HCT116 (cell line): ENCODE results near the gene PLEKHA6. TPM values are rescaled to one million over a fixed set of nuclear protein-coding genes. Genes with fewer than 3 reads are reported as not detected.

Experiments
- ATAC-seq: fragments of 200-7000 bp; cut with Tn5 transposase; 2 replicates; pipeline ENCODE4 v1.9.1; 2020; ENCODE audit warnings: mild to moderate bottlenecking, moderate library complexity
- BruUV-seq: library from RNA; stranded (reverse); fragments of 400-500 nt; replicated peaks from 2 replicates; lab custom pipeline; 2021; lab: Mats Ljungman, UMichigan
- CTCF ChIA-PET: fragments of 300-600 bp; sonication (Branson Sonifier 250); formaldehyde crosslinking; loops from one replicate; lab custom pipeline; 2021; ENCODE audit warnings: antibody characterized with exemption; lab: Charles Lee
- POLR2A ChIA-PET: fragments of 300-600, 350-600 bp; sonication (Branson Sonifier 250); formaldehyde crosslinking; loops from one replicate; lab custom pipeline; 2021; ENCODE audit warnings: antibody characterized with exemption; lab: Charles Lee
- RAD21 ChIA-PET, 2 experiments: fragments of 300-600 bp; sonication (Branson Sonifier 250); formaldehyde crosslinking; loops; one replicate each; lab custom pipeline; 2023; ENCODE audit warnings: low total read pairs in 2 of 2; ENCODE audit not compliant: uncharacterized antibody in 2 of 2, unreplicated experiment in 2 of 2, low non-redundant PET in 1 of 2; lab: Charles Lee
- DNase-seq: peaks from one replicate; pipeline ENCODE4 v3.0.0-alpha.2; 2010; ENCODE audit warnings: low read depth, low spot score
- H2AFZ ChIP-seq: fragments of 200-600 bp; shearing (Covaris generic), sonication (generic); 2 replicates; pipeline ENCODE4 v1.6.1; 2017; ENCODE audit warnings: low read depth, mixed run types, mixed read lengths, antibody characterized with exemption, low read length; ENCODE audit not compliant: poor library complexity, severe bottlenecking
- H3K27ac ChIP-seq: 2 replicates; pipeline ENCODE4 v1.5.1; 2012; ENCODE audit warnings: low read depth, low read length
- H3K27me3 ChIP-seq: fragments of 200-600 bp; sonication (generic); 2 replicates; pipeline ENCODE4 v1.6.1; 2016; ENCODE audit warnings: mixed run types, low read length, mixed read lengths; ENCODE audit not compliant: insufficient read depth
- H3K36me3 ChIP-seq, 2 experiments: fragments of 200-500 bp in 1 of 2; fragments of 200-600 bp in 1 of 2; sonication (Bioruptor generic) in 1 of 2; sonication (generic) in 1 of 2; 2 replicates each; pipeline versions ENCODE4 v1.5.1 to v1.6.1; 2014 to 2016; ENCODE audit warnings: low read length in 2 of 2, inconsistent platforms in 1 of 2, mixed read lengths in 1 of 2, mixed run types in 1 of 2; ENCODE audit not compliant: insufficient read depth in 2 of 2, control insufficient read depth in 1 of 2
- H3K4me1 ChIP-seq, 2 experiments: fragments of 200-600 bp in 1 of 2; sonication (generic) in 1 of 2; 2 replicates each; pipeline versions ENCODE4 v1.5.1 to v1.6.1; 2012 to 2017; ENCODE audit warnings: low read length in 2 of 2, inconsistent platforms in 1 of 2, mild to moderate bottlenecking in 1 of 2, mixed read lengths in 1 of 2, mixed run types in 1 of 2, moderate library complexity in 1 of 2; ENCODE audit not compliant: insufficient read depth in 2 of 2, control insufficient read depth in 1 of 2
- H3K4me2 ChIP-seq: fragments of 200-600 bp; sonication (generic); 2 replicates; pipeline ENCODE4 v1.6.1; 2017; ENCODE audit warnings: mixed run types, low read length, mixed read lengths
- H3K4me3 ChIP-seq, 2 experiments: fragments of 200-600 bp in 1 of 2; sonication (generic) in 1 of 2; replicated peaks in 1 of 2; 2 replicates each; pipeline ENCODE4 v1.5.1; 2011 to 2016; ENCODE audit warnings: low read length in 2 of 2, control low read depth in 1 of 2, low read depth in 1 of 2, mild to moderate bottlenecking in 1 of 2, mixed read lengths in 1 of 2, mixed run types in 1 of 2
- H3K79me2 ChIP-seq: fragments of 200-600 bp; sonication (generic); 2 replicates; pipeline ENCODE4 v1.6.1; 2017; ENCODE audit warnings: mild to moderate bottlenecking, mixed run types, low read length, moderate library complexity, mixed read lengths; ENCODE audit not compliant: insufficient read depth
- H3K9ac ChIP-seq: fragments of 200-600 bp; sonication (generic); 2 replicates; pipeline ENCODE4 v1.6.1; 2016; ENCODE audit warnings: low read length, mixed read lengths
- H3K9me2 ChIP-seq: fragments of 200-600 bp; sonication (generic), shearing (Covaris generic); 2 replicates; pipeline ENCODE4 v1.6.1; 2017; ENCODE audit warnings: mixed run types, mild to moderate bottlenecking, moderate library complexity; ENCODE audit not compliant: insufficient read depth
- H3K9me3 ChIP-seq, 2 experiments: fragments of 200-500 bp in 1 of 2; fragments of 200-600 bp in 1 of 2; sonication (Bioruptor generic) in 1 of 2; sonication (generic) in 1 of 2; 2 replicates each; pipeline ENCODE4 v1.6.1; 2014 to 2017; ENCODE audit warnings: low read length in 2 of 2, mixed read lengths in 2 of 2, inconsistent platforms in 1 of 2, low read depth in 1 of 2, mild to moderate bottlenecking in 1 of 2, mixed run types in 1 of 2, moderate library complexity in 1 of 2; ENCODE audit not compliant: control insufficient read depth in 1 of 2, insufficient read depth in 1 of 2
- H4K20me1 ChIP-seq: fragments of 200-600 bp; sonication (generic), shearing (Covaris generic); 2 replicates; pipeline ENCODE4 v1.6.1; 2017; ENCODE audit warnings: mixed run types, mild to moderate bottlenecking, moderate library complexity; ENCODE audit not compliant: insufficient read depth
- CEBPB ChIP-seq: IDR thresholded peaks from 2 replicates; pipeline ENCODE4 v1.6.1; 2012; ENCODE audit warnings: low read depth
- EGR1 ChIP-seq: IDR thresholded peaks from 2 replicates; pipeline ENCODE4 v1.6.1; 2012; ENCODE audit warnings: low read depth
- MAX ChIP-seq: IDR thresholded peaks from 2 replicates; pipeline ENCODE4 v1.6.1; 2012
- ZNF274 ChIP-seq: fragments of 200-500 bp; sonication (Bioruptor generic); IDR thresholded peaks from 2 replicates; pipeline ENCODE4 v1.6.1; 2014; ENCODE audit warnings: mild to moderate bottlenecking, low read depth, low read length, inconsistent platforms
- intact Hi-C: fragments of 100-400 bp; cut with micrococcal nuclease; formaldehyde crosslinking; loops from 2 replicates; pipeline ENCODE4 v1.10.0; 2022
- total RNA-seq: library from RNA; stranded (reverse); gene quantifications from one replicate; pipeline ENCODE4 v1.2.1, GENCODE V29; 2021; ENCODE audit not compliant: unreplicated experiment
- TF ChIP-seq, protein P1 (sequence below), 3 experiments: fragments of 200-600 bp in 1 of 3; sonication (generic) in 1 of 3; IDR thresholded peaks in 2 of 3; conservative IDR thresholded peaks in 1 of 3; 2 replicates each; pipeline ENCODE4 v1.5.1; 2012 to 2017; ENCODE audit warnings: low read depth in 2 of 3, low read length in 2 of 3, antibody characterized with exemption in 1 of 3, borderline replicate concordance in 1 of 3, control low read depth in 1 of 3, mild to moderate bottlenecking in 1 of 3, mixed read lengths in 1 of 3, mixed run types in 1 of 3, moderate library complexity in 1 of 3; ENCODE audit not compliant: insufficient read depth in 1 of 3

The PLEKHA6 gene
- total RNA-seq, 1 experiment from 2014 or later: 13.1 TPM

DNA sequence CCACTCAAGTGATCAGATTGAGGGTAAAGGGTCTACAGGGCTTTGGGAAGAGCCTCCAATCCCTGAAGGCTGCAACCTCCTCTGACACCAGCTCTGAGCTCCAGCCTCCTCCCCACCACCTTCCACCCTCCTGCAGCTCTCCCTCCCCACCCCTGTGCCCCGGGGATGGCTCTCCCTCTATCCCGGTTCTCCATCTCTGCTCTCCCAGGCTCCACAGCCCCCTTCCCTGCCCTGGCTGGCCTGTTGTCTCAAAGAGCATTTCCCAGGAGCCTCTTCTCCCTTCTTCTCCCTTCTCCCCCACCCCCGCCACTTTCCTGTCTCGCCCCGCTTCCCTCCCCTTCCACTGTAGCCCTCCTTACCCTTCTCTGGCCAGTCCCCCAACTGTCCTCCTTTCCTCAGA lies 1.1 kb downstream of the PLEKHA6 start (continued):
- TF ChIP-seq ZNF274: no peak
- TF ChIP-seq, protein P1, sequence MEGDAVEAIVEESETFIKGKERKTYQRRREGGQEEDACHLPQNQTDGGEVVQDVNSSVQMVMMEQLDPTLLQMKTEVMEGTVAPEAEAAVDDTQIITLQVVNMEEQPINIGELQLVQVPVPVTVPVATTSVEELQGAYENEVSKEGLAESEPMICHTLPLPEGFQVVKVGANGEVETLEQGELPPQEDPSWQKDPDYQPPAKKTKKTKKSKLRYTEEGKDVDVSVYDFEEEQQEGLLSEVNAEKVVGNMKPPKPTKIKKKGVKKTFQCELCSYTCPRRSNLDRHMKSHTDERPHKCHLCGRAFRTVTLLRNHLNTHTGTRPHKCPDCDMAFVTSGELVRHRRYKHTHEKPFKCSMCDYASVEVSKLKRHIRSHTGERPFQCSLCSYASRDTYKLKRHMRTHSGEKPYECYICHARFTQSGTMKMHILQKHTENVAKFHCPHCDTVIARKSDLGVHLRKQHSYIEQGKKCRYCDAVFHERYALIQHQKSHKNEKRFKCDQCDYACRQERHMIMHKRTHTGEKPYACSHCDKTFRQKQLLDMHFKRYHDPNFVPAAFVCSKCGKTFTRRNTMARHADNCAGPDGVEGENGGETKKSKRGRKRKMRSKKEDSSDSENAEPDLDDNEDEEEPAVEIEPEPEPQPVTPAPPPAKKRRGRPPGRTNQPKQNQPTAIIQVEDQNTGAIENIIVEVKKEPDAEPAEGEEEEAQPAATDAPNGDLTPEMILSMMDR (IDR thresholded peaks at IDR 0.05 in 2 of 3, conservative IDR thresholded peaks at IDR 0.05 in 1 of 3; ENCODE audit: borderline replicate concordance in 1 of 3, insufficient read depth in 1 of 3, low read depth in 2 of 3, low read length in 2 of 3): no peak
- no peak for TF ChIP-seq MAX
- TF ChIP-seq, all 23 proteins: peak for 0

DNA sequence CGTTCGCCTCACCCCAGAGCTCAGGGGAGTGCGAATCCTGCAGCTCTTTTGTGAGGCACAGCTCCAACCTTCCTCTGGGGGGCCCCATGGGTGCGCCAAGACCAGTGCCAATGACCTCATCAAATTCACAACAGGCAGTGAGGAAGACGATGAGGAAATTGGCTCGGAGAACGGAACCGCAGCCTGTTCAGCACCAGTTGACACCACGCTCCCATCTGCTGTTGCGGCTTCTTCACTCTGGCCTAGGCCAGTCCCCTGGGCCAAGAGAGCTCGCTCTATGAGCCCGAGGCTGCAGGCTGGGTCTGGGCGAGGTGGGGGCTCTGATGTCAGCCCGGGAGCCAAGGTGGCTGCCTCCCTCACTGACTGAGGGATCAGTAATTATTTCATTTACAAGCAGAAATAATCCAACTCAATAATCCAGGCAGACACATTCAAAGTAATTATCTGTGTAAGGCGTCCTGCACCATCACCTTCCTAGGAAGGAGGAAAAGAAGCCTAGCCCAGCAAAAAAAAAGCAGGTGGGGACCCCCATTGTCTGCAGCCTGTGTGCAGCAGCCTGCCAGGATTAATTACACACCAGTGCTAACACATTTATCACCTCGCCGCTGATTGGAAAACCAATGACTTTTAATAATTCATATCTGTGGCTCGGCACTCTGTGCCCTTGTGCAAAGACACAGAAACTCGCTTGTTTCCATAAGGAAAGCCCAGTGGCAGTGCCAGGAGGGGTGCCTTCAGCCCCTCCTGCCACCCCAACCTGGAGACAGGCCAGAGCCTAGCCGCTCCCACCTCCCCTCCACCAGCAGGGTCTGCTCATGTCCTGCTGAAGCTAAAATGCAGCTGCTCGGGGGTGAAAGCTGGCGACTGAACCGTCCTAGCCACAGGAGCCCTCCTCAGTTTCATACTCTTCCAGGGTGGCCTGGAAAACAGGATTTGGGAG lies 1.9 kb downstream of the PLEKHA6 start:
- ChIA-PET POLR2A (interaction anchor here (1.3 kb wide), 1 partner anchor 70 kb away, joined by 3 read pairs; no protein-coding TSS in a partner anchor), RAD21 (no interaction called here), CTCF (interaction anchor here (1.6 kb wide), 1 partner anchor 99 kb away, joined by 4 read pairs; no protein-coding TSS in a partner anchor)
- no peaks in the 10 kb centered on the region for H3K36me3 ChIP-seq
- H3K4me1 ChIP-seq: peaks cover 0 to 7% of the 10 kb centered on the region in 2 experiments; a peak in 1 of 4 replicates
- intact Hi-C loops: no loop called here
- H3K4me3 ChIP-seq: no peak overlapping the region
- no peak overlapping the region for H3K4me2 ChIP-seq
- H4K20me1 ChIP-seq: no peaks in the 10 kb centered on the region
- no peaks in the 10 kb centered on the region for H3K9me2 ChIP-seq
- no peak for TF ChIP-seq CEBPB
- TF ChIP-seq, protein P1 (IDR thresholded peaks at IDR 0.05 in 2 of 3, conservative IDR thresholded peaks at IDR 0.05 in 1 of 3; ENCODE audit: borderline replicate concordance in 1 of 3, insufficient read depth in 1 of 3, low read depth in 2 of 3, low read length in 2 of 3): peak in 1 of 3 experiments; percentile 7; a peak in 1 of 6 replicates
- TF ChIP-seq EGR1: no peak
- H3K9ac ChIP-seq: no peak overlapping the region
- ATAC-seq (0 out of 2 replicates have a peak, but pooled peaks have one; percentile 42), DNase-seq (no peak)
- no peaks in the 10 kb centered on the region for H3K27me3 ChIP-seq
- H3K79me2 ChIP-seq: no peaks in the 10 kb centered on the region
- no peak overlapping the region for H3K27ac ChIP-seq
- H2AFZ ChIP-seq: no peak overlapping the region
- H3K9me3 ChIP-seq: no peaks in the 10 kb centered on the region
- no TSS peak for BruUV-seq
